Prostate gland (tissue), 2 donors: ENCODE results near the gene ZNF423.

Experiments used
- POLR2A ChIP-seq: fragments of 450-650 bp; IDR thresholded peaks from one replicate; pipeline ENCODE4 v1.6.1; 2016; ENCODE audit warnings: antibody characterized with exemption, mild to moderate bottlenecking
- POLR2AphosphoS5 ChIP-seq: sonication (generic); formaldehyde crosslinking; IDR thresholded peaks from one replicate; pipeline ENCODE4 v1.6.1; 2017; ENCODE audit warnings: antibody characterized with exemption
- TF ChIP-seq, protein P1 (sequence below), 4 experiments: fragments of 200-600 bp in 2 of 4; fragments of 450-650 bp in 2 of 4; sonication (generic) in 2 of 4; IDR thresholded peaks; 1 replicate in 3 of 4; 2 replicates in 1 of 4; pipeline ENCODE4 v1.5.1; 2016 to 2019; ENCODE audit warnings: antibody characterized with exemption in 4 of 4, mild to moderate bottlenecking in 2 of 4, moderate library complexity in 2 of 4

DNA sequence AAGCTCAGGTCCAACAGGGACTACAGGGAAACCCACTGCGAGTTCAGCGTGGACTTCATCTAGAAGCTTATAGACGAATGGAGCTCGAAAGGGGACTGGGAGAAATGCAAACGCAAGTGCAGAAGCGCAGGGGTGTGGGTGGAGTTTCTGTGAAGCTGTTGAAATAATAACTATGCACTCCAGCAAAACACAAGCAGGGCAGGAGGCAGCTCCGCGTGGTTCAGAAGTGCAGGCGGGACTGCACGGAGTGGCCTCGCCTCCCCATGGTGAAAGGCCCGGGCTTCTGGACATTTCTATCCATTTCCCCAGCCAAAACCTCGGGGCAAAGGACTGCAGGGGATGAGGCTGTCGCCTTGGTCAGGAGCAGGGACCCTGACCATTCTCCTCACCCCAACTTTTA lies 74.5 kb downstream of the ZNF423 start:
- TF ChIP-seq POLR2A (no peak), POLR2AphosphoS5 (no peak)
- TF ChIP-seq, protein P1, sequence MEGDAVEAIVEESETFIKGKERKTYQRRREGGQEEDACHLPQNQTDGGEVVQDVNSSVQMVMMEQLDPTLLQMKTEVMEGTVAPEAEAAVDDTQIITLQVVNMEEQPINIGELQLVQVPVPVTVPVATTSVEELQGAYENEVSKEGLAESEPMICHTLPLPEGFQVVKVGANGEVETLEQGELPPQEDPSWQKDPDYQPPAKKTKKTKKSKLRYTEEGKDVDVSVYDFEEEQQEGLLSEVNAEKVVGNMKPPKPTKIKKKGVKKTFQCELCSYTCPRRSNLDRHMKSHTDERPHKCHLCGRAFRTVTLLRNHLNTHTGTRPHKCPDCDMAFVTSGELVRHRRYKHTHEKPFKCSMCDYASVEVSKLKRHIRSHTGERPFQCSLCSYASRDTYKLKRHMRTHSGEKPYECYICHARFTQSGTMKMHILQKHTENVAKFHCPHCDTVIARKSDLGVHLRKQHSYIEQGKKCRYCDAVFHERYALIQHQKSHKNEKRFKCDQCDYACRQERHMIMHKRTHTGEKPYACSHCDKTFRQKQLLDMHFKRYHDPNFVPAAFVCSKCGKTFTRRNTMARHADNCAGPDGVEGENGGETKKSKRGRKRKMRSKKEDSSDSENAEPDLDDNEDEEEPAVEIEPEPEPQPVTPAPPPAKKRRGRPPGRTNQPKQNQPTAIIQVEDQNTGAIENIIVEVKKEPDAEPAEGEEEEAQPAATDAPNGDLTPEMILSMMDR (IDR thresholded peaks at IDR 0.05): no peak
